Progenitor cell of endocrine pancreas (in vitro differentiated cells): ENCODE results near the gene RASAL1. TPM values are rescaled to one million over a fixed set of nuclear protein-coding genes. Genes with fewer than 3 reads are reported as not detected.

Experiments
- DNase-seq: peaks from one replicate; pipeline ENCODE4 v3.0.0; 2021; ENCODE audit warnings: low spot score; ENCODE audit not compliant: unreplicated experiment
- H3K27ac Mint-ChIP-seq: 2 replicates; pipeline ENCODE4 v1.8.0; 2021; ENCODE audit warnings: mild to moderate bottlenecking, moderate library complexity, mixed read lengths
- H3K27me3 Mint-ChIP-seq: 2 replicates; pipeline ENCODE4 v1.8.0; 2021; ENCODE audit warnings: mixed read lengths
- H3K36me3 Mint-ChIP-seq: 2 replicates; pipeline ENCODE4 v1.8.0; 2022; ENCODE audit warnings: mixed read lengths; ENCODE audit not compliant: insufficient read depth
- H3K4me1 Mint-ChIP-seq: 2 replicates; pipeline ENCODE4 v1.8.0; 2021; ENCODE audit warnings: low read depth, mixed read lengths
- H3K4me3 Mint-ChIP-seq: 2 replicates; pipeline ENCODE4 v1.8.0; 2021; ENCODE audit warnings: low read depth, mild to moderate bottlenecking, moderate library complexity, mixed read lengths
- H3K9me3 Mint-ChIP-seq: 2 replicates; pipeline ENCODE4 v1.8.0; 2021; ENCODE audit warnings: low read depth, mixed read lengths
- total RNA-seq: library from RNA; stranded (reverse); gene quantifications from 2 replicates; pipeline ENCODE4 v1.2.1, GENCODE V29; 2021
- TF ChIP-seq, protein P1 (sequence below): fragments of 200-600 bp; sonication (generic); IDR thresholded peaks from one replicate; pipeline ENCODE4 v1.5.0; 2021; ENCODE audit warnings: antibody characterized with exemption, mild to moderate bottlenecking; ENCODE audit not compliant: unreplicated experiment

Gene RASAL1
- total RNA-seq, 1 donor from 2014 or later = 0.46 TPM

GRCh38 chr12:113062502-113063395 is 72.8 kb downstream of the RASAL1 start:
- peak overlapping the region; percentile 49 for H3K27ac Mint-ChIP-seq
- H3K4me3 Mint-ChIP-seq = no peak overlapping the region
- no peaks in the 10 kb centered on the region for H3K9me3 Mint-ChIP-seq
- no peaks in the 10 kb centered on the region for H3K36me3 Mint-ChIP-seq
- H3K27me3 Mint-ChIP-seq = peaks cover 15% of the 10 kb centered on the region
- TF ChIP-seq, protein P1, sequence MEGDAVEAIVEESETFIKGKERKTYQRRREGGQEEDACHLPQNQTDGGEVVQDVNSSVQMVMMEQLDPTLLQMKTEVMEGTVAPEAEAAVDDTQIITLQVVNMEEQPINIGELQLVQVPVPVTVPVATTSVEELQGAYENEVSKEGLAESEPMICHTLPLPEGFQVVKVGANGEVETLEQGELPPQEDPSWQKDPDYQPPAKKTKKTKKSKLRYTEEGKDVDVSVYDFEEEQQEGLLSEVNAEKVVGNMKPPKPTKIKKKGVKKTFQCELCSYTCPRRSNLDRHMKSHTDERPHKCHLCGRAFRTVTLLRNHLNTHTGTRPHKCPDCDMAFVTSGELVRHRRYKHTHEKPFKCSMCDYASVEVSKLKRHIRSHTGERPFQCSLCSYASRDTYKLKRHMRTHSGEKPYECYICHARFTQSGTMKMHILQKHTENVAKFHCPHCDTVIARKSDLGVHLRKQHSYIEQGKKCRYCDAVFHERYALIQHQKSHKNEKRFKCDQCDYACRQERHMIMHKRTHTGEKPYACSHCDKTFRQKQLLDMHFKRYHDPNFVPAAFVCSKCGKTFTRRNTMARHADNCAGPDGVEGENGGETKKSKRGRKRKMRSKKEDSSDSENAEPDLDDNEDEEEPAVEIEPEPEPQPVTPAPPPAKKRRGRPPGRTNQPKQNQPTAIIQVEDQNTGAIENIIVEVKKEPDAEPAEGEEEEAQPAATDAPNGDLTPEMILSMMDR = no peak
- no peaks in the 10 kb centered on the region for H3K4me1 Mint-ChIP-seq
- no peak for DNase-seq

DNA sequence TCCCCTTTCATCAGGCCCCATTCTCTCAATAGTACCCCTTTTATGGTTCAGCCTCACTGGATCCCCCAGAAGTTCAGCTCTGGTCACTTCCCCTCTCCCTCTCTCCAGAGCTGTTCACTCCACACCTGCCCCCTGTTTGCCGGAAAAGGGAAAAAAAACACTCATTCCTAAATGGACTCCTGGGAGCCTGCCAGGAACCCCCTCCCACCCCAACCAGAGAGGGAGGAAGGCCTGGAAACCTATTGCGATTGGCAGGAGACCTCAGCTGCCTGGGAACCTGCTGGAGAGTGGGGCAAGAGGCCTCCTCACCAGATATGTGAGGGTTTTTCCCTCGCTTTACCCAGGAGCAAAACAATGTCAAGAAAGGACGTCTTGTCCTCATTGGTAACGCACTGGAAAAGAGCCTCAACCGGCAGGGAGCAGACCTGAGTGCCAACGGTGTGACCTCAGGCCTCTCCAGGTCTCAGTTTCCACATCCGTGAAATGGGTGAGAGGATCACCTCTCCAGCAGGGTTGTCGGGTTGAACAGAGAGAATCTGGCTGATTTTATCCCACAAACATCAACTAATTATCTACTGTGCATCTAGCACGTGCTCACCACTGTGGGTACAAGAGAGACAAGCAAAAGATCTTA is 74.4 kb downstream of the RASAL1 start:
- Mint-ChIP-seq H3K4me1 (no peaks in the 10 kb centered on the region), H3K9me3 (no peaks in the 10 kb centered on the region), H3K4me3 (no peak overlapping the region), H3K36me3 (no peaks in the 10 kb centered on the region), H3K27me3 (peaks cover 20% of the 10 kb centered on the region), H3K27ac (no peak overlapping the region)
- TF ChIP-seq, protein P1 = no peak
- DNase-seq = no peak

DNA sequence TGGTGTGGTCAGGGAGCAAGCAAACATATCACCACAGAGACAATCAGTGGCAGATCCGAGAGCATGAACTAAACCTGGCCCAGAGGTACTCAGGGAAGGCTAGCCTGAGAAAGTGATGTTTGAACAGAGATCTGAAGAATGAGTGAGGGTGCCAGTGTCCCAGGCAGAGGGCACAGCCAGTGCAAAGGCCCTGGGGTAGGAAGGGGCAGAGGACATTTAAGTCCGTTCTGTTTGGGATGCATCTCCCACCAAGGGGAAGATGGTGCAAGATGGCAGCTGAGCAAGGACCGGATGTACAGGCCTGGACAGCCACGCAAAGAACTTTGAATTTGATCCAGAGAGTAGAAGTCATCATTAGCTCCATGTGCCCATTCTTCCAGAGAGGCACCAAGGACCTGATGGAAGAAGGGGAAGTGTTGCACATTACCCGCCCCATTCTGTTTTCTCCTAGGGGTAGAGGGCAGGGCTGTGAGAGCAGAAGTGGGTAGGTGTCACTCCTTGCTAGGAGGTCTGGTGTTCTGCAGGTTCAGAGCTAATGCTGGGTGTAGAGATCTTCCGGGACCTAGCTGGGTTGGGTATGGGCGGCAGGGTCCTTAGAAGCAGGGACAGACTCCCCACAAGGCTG is 75.1 kb downstream of the RASAL1 start:
- no peaks in the 10 kb centered on the region for H3K4me1 Mint-ChIP-seq
- H3K27me3 Mint-ChIP-seq = peaks cover 27% of the 10 kb centered on the region
- no peaks in the 10 kb centered on the region for H3K9me3 Mint-ChIP-seq
- TF ChIP-seq, protein P1 = no peak
- H3K4me3 Mint-ChIP-seq = no peak overlapping the region
- no peaks in the 10 kb centered on the region for H3K36me3 Mint-ChIP-seq
- no peak overlapping the region for H3K27ac Mint-ChIP-seq
- DNase-seq = no peak

DNA sequence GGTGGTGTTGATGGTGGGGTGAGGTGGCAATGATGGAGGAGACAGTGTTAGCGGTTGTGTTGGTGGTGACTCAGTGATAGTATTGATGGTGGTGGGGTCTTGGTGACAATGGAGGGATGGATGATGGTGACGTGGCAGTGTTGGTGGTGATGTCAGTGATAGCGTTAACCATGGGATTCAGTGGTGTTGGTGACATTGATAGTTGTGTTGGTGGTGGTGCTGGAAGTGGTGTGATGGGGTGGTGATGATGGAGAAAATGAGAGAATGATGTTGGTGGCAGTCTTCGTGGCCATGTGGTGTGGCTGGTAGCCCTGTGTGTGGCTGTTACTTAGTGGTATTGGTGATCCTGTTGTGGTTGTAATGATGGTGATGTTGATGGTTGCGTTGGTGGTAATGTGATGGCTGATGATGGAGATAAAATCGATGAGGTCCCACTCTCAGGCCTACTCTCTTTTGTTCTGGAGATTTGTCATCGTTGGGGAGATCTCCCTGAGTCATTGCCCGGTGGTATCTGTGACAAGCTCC is 76.4 kb downstream of the RASAL1 start:
- no peak overlapping the region for H3K27ac Mint-ChIP-seq
- H3K4me3 Mint-ChIP-seq = no peak overlapping the region
- no peak for DNase-seq
- H3K9me3 Mint-ChIP-seq = no peaks in the 10 kb centered on the region
- no peaks in the 10 kb centered on the region for H3K36me3 Mint-ChIP-seq
- TF ChIP-seq, protein P1 = no peak
- H3K27me3 Mint-ChIP-seq = peaks cover 33% of the 10 kb centered on the region
- H3K4me1 Mint-ChIP-seq = no peaks in the 10 kb centered on the region

DNA sequence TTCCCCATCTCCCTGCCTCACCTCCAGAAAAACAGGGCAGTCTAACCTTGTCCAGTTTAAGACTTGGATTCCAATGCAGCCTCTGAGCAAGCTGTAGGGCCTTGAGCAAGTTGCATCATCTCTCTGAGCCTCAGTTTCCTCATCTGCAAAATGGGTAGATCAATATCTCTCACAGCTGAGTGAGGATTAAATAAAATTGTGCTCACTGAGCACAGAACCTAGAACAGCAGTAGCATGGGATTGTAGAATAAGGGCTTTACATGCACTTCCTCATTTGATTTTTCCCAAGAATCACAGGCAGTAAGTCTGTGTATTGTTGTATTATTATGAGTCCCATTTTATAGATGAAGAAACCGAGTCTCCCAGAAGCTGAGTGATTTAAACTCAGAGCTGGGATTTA is 77.0 kb downstream of the RASAL1 start:
- TF ChIP-seq, protein P1 = no peak
- H3K27ac Mint-ChIP-seq = no peak overlapping the region
- H3K36me3 Mint-ChIP-seq = no peaks in the 10 kb centered on the region
- DNase-seq = no peak
- no peak overlapping the region for H3K4me3 Mint-ChIP-seq
- H3K4me1 Mint-ChIP-seq = no peaks in the 10 kb centered on the region
- H3K27me3 Mint-ChIP-seq = peaks cover 39% of the 10 kb centered on the region
- no peaks in the 10 kb centered on the region for H3K9me3 Mint-ChIP-seq
